ENCODE results near the gene CPNE4.

- no peak for TF ChIP-seq TAF1 (IDR thresholded peaks at IDR 0.05; ENCODE audit: low read depth, low read length)
- TF ChIP-seq POLR2AphosphoS5 (IDR thresholded peaks at IDR 0.05; ENCODE audit: low read depth, low read length): no peak
- TF ChIP-seq POU2F2 (IDR thresholded peaks at IDR 0.05; ENCODE audit: low read depth, low read length): no peak
- TF ChIP-seq POLR2A (IDR thresholded peaks at IDR 0.05; ENCODE audit: low read depth, low read length): no peak
- TF ChIP-seq SPI1 (IDR thresholded peaks at IDR 0.05; ENCODE audit: low read depth, low read length): no peak
Measured at GRCh38 chr3:131735116-131735515, 299.7 kb downstream of the CPNE4 start.

All from GM12891 (cell line).